OCI-LY1 (cell line): ENCODE data around the gene CTXN2.

Experiments
- H2AFZ ChIP-seq: fragments of 200-600 bp; sonication (generic), shearing (Covaris generic); 2 replicates; pipeline ENCODE4 v1.6.0; 2014; ENCODE audit warnings: antibody characterized with exemption, mild to moderate bottlenecking, low read length
- H3F3A ChIP-seq: fragments of 200-600 bp; sonication (generic), shearing (Covaris generic); 2 replicates; pipeline ENCODE4 v1.6.0; 2014; ENCODE audit warnings: mild to moderate bottlenecking, antibody characterized with exemption, low read length, moderate library complexity; ENCODE audit not compliant: insufficient read depth
- H3K27ac ChIP-seq: fragments of 200-600 bp; sonication (generic); 2 replicates; pipeline ENCODE4 v1.5.1; 2014; ENCODE audit warnings: low read length, mixed run types, mild to moderate bottlenecking, low read depth; ENCODE audit not compliant: poor library complexity, severe bottlenecking
- H3K27me3 ChIP-seq: fragments of 200-600 bp; sonication (generic); 2 replicates; pipeline ENCODE4 v1.6.0; 2014; ENCODE audit warnings: antibody characterized with exemption, mild to moderate bottlenecking, low read length, moderate library complexity; ENCODE audit not compliant: insufficient read depth
- H3K36me3 ChIP-seq: fragments of 200-600 bp; sonication (generic); 2 replicates; pipeline ENCODE4 v1.6.1; 2014; ENCODE audit warnings: mild to moderate bottlenecking, antibody characterized with exemption, low read length, moderate library complexity, mixed read lengths; ENCODE audit not compliant: insufficient read depth
- H3K4me1 ChIP-seq: fragments of 200-600 bp; sonication (generic); 2 replicates; pipeline ENCODE4 v1.5.1; 2014; ENCODE audit warnings: mild to moderate bottlenecking, low read length, moderate library complexity; ENCODE audit not compliant: insufficient read depth, severe bottlenecking
- H3K4me2 ChIP-seq: fragments of 200-600 bp; sonication (generic), shearing (Covaris generic); 2 replicates; pipeline ENCODE4 v1.6.1; 2014; ENCODE audit warnings: low read length
- H3K4me3 ChIP-seq: fragments of 200-600 bp; sonication (generic); 2 replicates; pipeline ENCODE4 v1.5.1; 2014; ENCODE audit warnings: low read length, low read depth, mild to moderate bottlenecking, mixed read lengths; ENCODE audit not compliant: poor library complexity, severe bottlenecking
- H3K79me2 ChIP-seq: fragments of 200-600 bp; shearing (Covaris generic); 2 replicates; pipeline ENCODE4 v1.6.1; 2016; ENCODE audit warnings: mixed run types, low read length, mixed read lengths; ENCODE audit not compliant: insufficient read depth
- H3K9ac ChIP-seq: fragments of 200-600 bp; sonication (generic), shearing (Covaris generic); 2 replicates; pipeline ENCODE4 v1.6.1; 2014; ENCODE audit warnings: mild to moderate bottlenecking, low read length, mixed read lengths
- H3K9me2 ChIP-seq: fragments of 200-600 bp; sonication (generic), shearing (Covaris generic); 2 replicates; pipeline ENCODE4 v1.6.1; 2014; ENCODE audit warnings: low read depth, mild to moderate bottlenecking, low read length, mixed read lengths
- H3K9me3 ChIP-seq: fragments of 200-600 bp; shearing (Covaris generic); 2 replicates; pipeline ENCODE4 v1.6.1; 2014; ENCODE audit warnings: low read length, mixed read lengths
- H4K20me1 ChIP-seq: fragments of 200-600 bp; sonication (generic), shearing (Covaris generic); 2 replicates; pipeline ENCODE4 v1.6.0; 2016; ENCODE audit warnings: mild to moderate bottlenecking, low read length; ENCODE audit not compliant: insufficient read depth
- CTCF ChIP-seq: fragments of 200-600 bp; sonication (generic), shearing (Covaris generic); IDR thresholded peaks from 2 replicates; pipeline ENCODE4 v1.5.1; 2017; ENCODE audit warnings: mild to moderate bottlenecking, antibody characterized with exemption, low read length, moderate library complexity, mixed read lengths
- EZH2 ChIP-seq: fragments of 200-600 bp; sonication (generic), shearing (Covaris generic); IDR thresholded peaks from 2 replicates; pipeline ENCODE4 v1.8.0; 2017; ENCODE audit warnings: borderline replicate concordance, mixed run types, mild to moderate bottlenecking, antibody characterized with exemption, low read length, moderate library complexity, mixed read lengths

Gene CTXN2

GRCh38 chr15:48191574-48192225 is at the start of gene CTXN2:
Gene CTXN2 (plus strand): TSS chr15:48191665. CDS start chr15:48201301, 9,636 bp downstream.
- H3K4me2 ChIP-seq, result no peak within 1 kb of the TSS
- no peaks in the 10 kb centered on the region for H3K9me2 ChIP-seq
- H3K9me3 ChIP-seq, result no peaks in the 10 kb centered on the region
- no peak within 1 kb of the TSS for H3K27ac ChIP-seq
- no peaks in the 10 kb centered on the region for H3K36me3 ChIP-seq
- H2AFZ ChIP-seq, result no peak within 1 kb of the TSS
- H3F3A ChIP-seq, result no peaks in the 10 kb centered on the region
- TF ChIP-seq EZH2, result no peak
- TF ChIP-seq CTCF, result no peak
- H3K79me2 ChIP-seq, result no peaks in the 10 kb centered on the region
- no peak within 1 kb of the TSS for H3K4me3 ChIP-seq
- H3K4me1 ChIP-seq, result no peaks in the 10 kb centered on the region
- no peak within 1 kb of the TSS for H3K9ac ChIP-seq
- H3K27me3 ChIP-seq, result no peaks in the 10 kb centered on the region
- H4K20me1 ChIP-seq, result no peaks in the 10 kb centered on the region

GRCh38 chr15:48143856-48144255 is 47.6 kb upstream of the CTXN2 start:
- H3F3A ChIP-seq, result no peaks in the 10 kb centered on the region
- peaks cover 11% of the 10 kb centered on the region; the same call in 1 of the 2 replicates for H3K36me3 ChIP-seq
- no peaks in the 10 kb centered on the region for H4K20me1 ChIP-seq
- no peaks in the 10 kb centered on the region for H3K27me3 ChIP-seq
- no peak for TF ChIP-seq CTCF
- TF ChIP-seq EZH2, result no peak
- H3K4me2 ChIP-seq, result no peak overlapping the region
- no peak overlapping the region for H3K4me3 ChIP-seq
- no peaks in the 10 kb centered on the region for H3K9me3 ChIP-seq
- H3K9ac ChIP-seq, result no peak overlapping the region
- H2AFZ ChIP-seq, result no peak overlapping the region
- no peaks in the 10 kb centered on the region for H3K9me2 ChIP-seq
- H3K4me1 ChIP-seq, result no peaks in the 10 kb centered on the region
- no peak overlapping the region for H3K27ac ChIP-seq
- no peaks in the 10 kb centered on the region for H3K79me2 ChIP-seq

GRCh38 chr15:48144889-48145288 is 46.6 kb upstream of the CTXN2 start:
- H3K4me2 ChIP-seq, result no peak overlapping the region
- H2AFZ ChIP-seq, result no peak overlapping the region
- H3K36me3 ChIP-seq, result peaks cover 11% of the 10 kb centered on the region; the same call in 1 of the 2 replicates
- H3K4me1 ChIP-seq, result no peaks in the 10 kb centered on the region
- TF ChIP-seq CTCF (no peak), EZH2 (no peak)
- H4K20me1 ChIP-seq, result no peaks in the 10 kb centered on the region
- H3K9ac ChIP-seq, result no peak overlapping the region
- no peak overlapping the region for H3K27ac ChIP-seq
- H3K27me3 ChIP-seq, result no peaks in the 10 kb centered on the region
- H3F3A ChIP-seq, result no peaks in the 10 kb centered on the region
- H3K4me3 ChIP-seq, result no peak overlapping the region
- no peaks in the 10 kb centered on the region for H3K9me3 ChIP-seq
- no peaks in the 10 kb centered on the region for H3K79me2 ChIP-seq
- H3K9me2 ChIP-seq, result no peaks in the 10 kb centered on the region
